ENCODE data around the gene KRT71. TPM values are rescaled to one million over a fixed set of nuclear protein-coding genes. Genes with fewer than 3 reads are reported as not detected.

KRT71 gene
- not detected for total RNA-seq
- polyA plus RNA-seq (2013, experiment 1 of 2), result not detected
- polyA plus RNA-seq (2013, experiment 2 of 2), result not detected
- long read RNA-seq, experiment 1, result 0 reads
- long read RNA-seq, experiment 2, result 0 reads
- long read RNA-seq, experiment 3, result 0 reads
- long read RNA-seq, experiment 4, result 0 reads

GRCh38 chr12:52552681-52553195 lies at the start of gene KRT71:
KRT71 (minus strand) TSS chr12:52553145; CDS start chr12:52553077, 68 bp downstream.
- no peaks in the 10 kb centered on the region for H3K9me3 ChIP-seq (ENCODE audit: control insufficient read depth, low read length)
- TF ChIP-seq, protein P1, sequence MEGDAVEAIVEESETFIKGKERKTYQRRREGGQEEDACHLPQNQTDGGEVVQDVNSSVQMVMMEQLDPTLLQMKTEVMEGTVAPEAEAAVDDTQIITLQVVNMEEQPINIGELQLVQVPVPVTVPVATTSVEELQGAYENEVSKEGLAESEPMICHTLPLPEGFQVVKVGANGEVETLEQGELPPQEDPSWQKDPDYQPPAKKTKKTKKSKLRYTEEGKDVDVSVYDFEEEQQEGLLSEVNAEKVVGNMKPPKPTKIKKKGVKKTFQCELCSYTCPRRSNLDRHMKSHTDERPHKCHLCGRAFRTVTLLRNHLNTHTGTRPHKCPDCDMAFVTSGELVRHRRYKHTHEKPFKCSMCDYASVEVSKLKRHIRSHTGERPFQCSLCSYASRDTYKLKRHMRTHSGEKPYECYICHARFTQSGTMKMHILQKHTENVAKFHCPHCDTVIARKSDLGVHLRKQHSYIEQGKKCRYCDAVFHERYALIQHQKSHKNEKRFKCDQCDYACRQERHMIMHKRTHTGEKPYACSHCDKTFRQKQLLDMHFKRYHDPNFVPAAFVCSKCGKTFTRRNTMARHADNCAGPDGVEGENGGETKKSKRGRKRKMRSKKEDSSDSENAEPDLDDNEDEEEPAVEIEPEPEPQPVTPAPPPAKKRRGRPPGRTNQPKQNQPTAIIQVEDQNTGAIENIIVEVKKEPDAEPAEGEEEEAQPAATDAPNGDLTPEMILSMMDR (conservative IDR thresholded peaks at IDR 0.05), result no peak
- H3K27ac ChIP-seq (ENCODE audit: low read depth, low read length), result no peak within 1 kb of the TSS
- H3K27me3 ChIP-seq (ENCODE audit: control insufficient read depth, insufficient read depth, low read length, poor library complexity, severe bottlenecking), result peaks cover 8% of the 10 kb centered on the region
- WGBS, 2 experiments (ENCODE audit: insufficient coverage in 1 of 2, insufficient read length in 1 of 2), result 89 to 92% methylated on average over 11 to 14 of the region's 14 CpGs
- no peaks in the 10 kb centered on the region for H3K9me3 Mint-ChIP-seq
- no peaks in the 10 kb centered on the region for H3K36me3 Mint-ChIP-seq (ENCODE audit: low read depth)
- H3K36me3 ChIP-seq (ENCODE audit: control insufficient read depth, insufficient read depth, low read length), result no peaks in the 10 kb centered on the region
- DNase-seq, result no peak
- H3K4me3 ChIP-seq (ENCODE audit: low read length), result no peak within 1 kb of the TSS
- H3K27ac Mint-ChIP-seq, result no peak within 1 kb of the TSS
- peaks cover 11% of the 10 kb centered on the region for H3K27me3 Mint-ChIP-seq (ENCODE audit: insufficient read depth)
- H3K4me1 ChIP-seq (ENCODE audit: control insufficient read depth, insufficient read depth, low read length), result no peaks in the 10 kb centered on the region
- H3K4me1 Mint-ChIP-seq, result peaks cover 21% of the 10 kb centered on the region
- H3K9ac ChIP-seq (ENCODE audit: extremely low read depth, low read length, poor library complexity, severe bottlenecking), result no peak within 1 kb of the TSS
- no peak within 1 kb of the TSS for H3K4me3 Mint-ChIP-seq

DNA sequence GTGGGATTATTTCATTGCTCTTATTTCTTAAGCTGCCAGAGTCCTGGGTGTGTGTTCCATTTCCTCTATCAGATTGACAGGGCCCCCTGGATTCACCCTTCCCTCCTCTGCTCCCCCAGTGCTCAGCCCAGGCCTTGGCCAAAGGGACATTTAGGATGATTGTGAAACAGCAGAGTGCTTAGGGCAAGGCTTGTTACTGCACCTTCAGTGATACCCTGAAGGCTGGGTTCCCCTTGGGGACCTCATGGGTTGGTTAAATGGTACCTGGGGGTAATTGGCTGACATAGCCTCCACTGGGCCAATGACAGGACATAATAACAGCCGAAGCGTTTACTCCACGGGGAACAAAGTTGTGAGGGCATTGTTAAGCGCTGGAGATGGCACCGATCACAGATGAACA lies 49.6 kb upstream of the KRT71 start:
- WGBS, 2 experiments (ENCODE audit: insufficient coverage in 1 of 2, insufficient read length in 1 of 2), result 95% methylated on average over 4 to 5 of the region's 5 CpGs
- peaks cover 85% of the 10 kb centered on the region for H3K27me3 Mint-ChIP-seq (ENCODE audit: insufficient read depth)
- peaks cover 46% of the 10 kb centered on the region for H3K27me3 ChIP-seq (ENCODE audit: control insufficient read depth, insufficient read depth, low read length, poor library complexity, severe bottlenecking)

GRCh38 chr12:52601671-52602070 lies 48.7 kb upstream of the KRT71 start:
- Histone ChIP-seq H3K36me3 (ENCODE audit: control insufficient read depth, insufficient read depth, low read length) (no peaks in the 10 kb centered on the region), H3K9ac (ENCODE audit: extremely low read depth, low read length, poor library complexity, severe bottlenecking) (no peak overlapping the region), H3K27me3 (ENCODE audit: control insufficient read depth, insufficient read depth, low read length, poor library complexity, severe bottlenecking) (peaks cover 37% of the 10 kb centered on the region), H3K4me1 (ENCODE audit: control insufficient read depth, insufficient read depth, low read length) (no peaks in the 10 kb centered on the region), H3K27ac (ENCODE audit: low read depth, low read length) (no peak overlapping the region), H3K4me3 (ENCODE audit: low read length) (no peak overlapping the region), H3K9me3 (ENCODE audit: control insufficient read depth, low read length) (no peaks in the 10 kb centered on the region)
- 88 to 100% methylated on average over 1 to 4 of the region's 4 CpGs for WGBS, 2 experiments (ENCODE audit: insufficient coverage in 1 of 2, insufficient read length in 1 of 2)
- TF ChIP-seq, protein P1 (conservative IDR thresholded peaks at IDR 0.05), result no peak
- peaks cover 79% of the 10 kb centered on the region for H3K27me3 Mint-ChIP-seq (ENCODE audit: insufficient read depth)
- H3K9me3 Mint-ChIP-seq, result no peaks in the 10 kb centered on the region
- peak; percentile 34 for DNase-seq
- H3K4me1 Mint-ChIP-seq, result peaks cover 6% of the 10 kb centered on the region
- no peak overlapping the region for H3K27ac Mint-ChIP-seq
- no peak overlapping the region for H3K4me3 Mint-ChIP-seq
- no peaks in the 10 kb centered on the region for H3K36me3 Mint-ChIP-seq (ENCODE audit: low read depth)

More for the DNA sequence above, 49.6 kb upstream of the KRT71 start:
- TF ChIP-seq, protein P1 (conservative IDR thresholded peaks at IDR 0.05), result no peak
- H3K4me1 Mint-ChIP-seq, result peaks cover 6% of the 10 kb centered on the region
- H3K9me3 Mint-ChIP-seq, result no peaks in the 10 kb centered on the region
- Histone ChIP-seq H3K9me3 (ENCODE audit: control insufficient read depth, low read length) (no peaks in the 10 kb centered on the region), H3K27ac (ENCODE audit: low read depth, low read length) (no peak overlapping the region), H3K9ac (ENCODE audit: extremely low read depth, low read length, poor library complexity, severe bottlenecking) (no peak overlapping the region), H3K4me3 (ENCODE audit: low read length) (no peak overlapping the region), H3K4me1 (ENCODE audit: control insufficient read depth, insufficient read depth, low read length) (no peaks in the 10 kb centered on the region), H3K36me3 (ENCODE audit: control insufficient read depth, insufficient read depth, low read length) (no peaks in the 10 kb centered on the region)
- H3K27ac Mint-ChIP-seq, result no peak overlapping the region
- DNase-seq, result peak; percentile 34
- H3K4me3 Mint-ChIP-seq, result no peak overlapping the region
- no peaks in the 10 kb centered on the region for H3K36me3 Mint-ChIP-seq (ENCODE audit: low read depth)
